Activated naive CD4-positive, alpha-beta T cell treated with anti-CD3 and anti-CD28 coated beads for 36 hours (primary cell): ENCODE measurements around the gene MFF. TPM values are rescaled to one million over a fixed set of nuclear protein-coding genes. Genes with fewer than 3 reads are reported as not detected.
"Not testable (repeated sequence)": the region's sequence is repeated elsewhere in the genome, so short reads cannot be mapped to it uniquely, and the experiment has no call there.

Experiments
- CTCF ChIA-PET: fragments of 350-600 bp; sonication (Branson Sonifier 250); formaldehyde crosslinking; loops from one replicate; lab custom pipeline; 2021; ENCODE audit warnings: antibody characterized with exemption; lab: Charles Lee
- DNase-seq: peaks from one replicate; pipeline ENCODE4 v3.0.0-alpha.2; 2020
- H3K27ac Mint-ChIP-seq: one replicate; pipeline ENCODE4 v1.8.0; 2021; ENCODE audit warnings: mild to moderate bottlenecking, mixed read lengths
- H3K27me3 Mint-ChIP-seq: one replicate; pipeline ENCODE4 v1.8.0; 2021; ENCODE audit warnings: low read depth, mixed read lengths
- H3K36me3 Mint-ChIP-seq: one replicate; pipeline ENCODE4 v1.8.0; 2021; ENCODE audit warnings: low read depth, mixed read lengths
- H3K4me1 Mint-ChIP-seq: one replicate; pipeline ENCODE4 v1.8.0; 2021; ENCODE audit warnings: low read depth, mixed read lengths
- H3K4me3 Mint-ChIP-seq: one replicate; pipeline ENCODE4 v1.8.0; 2021; ENCODE audit warnings: mild to moderate bottlenecking, moderate library complexity, mixed read lengths
- H3K9me3 Mint-ChIP-seq: one replicate; pipeline ENCODE4 v1.8.0; 2021; ENCODE audit warnings: mixed read lengths
- intact Hi-C: fragments of 100-400 bp; cut with micrococcal nuclease; formaldehyde crosslinking; loops from one replicate; pipeline ENCODE4 v1.15.1; 2023
- total RNA-seq, 2 experiments: library from RNA; stranded (reverse); gene quantifications; one replicate each; pipeline ENCODE4 v1.2.3, GENCODE V29; 2021

The MFF gene
- total RNA-seq, 2 experiments from 2014 or later: 82.1 to 82.2 TPM

GRCh38 chr2:227383686-227384085 is 58.6 kb downstream of the MFF start:
- no peak for DNase-seq
- H3K27ac Mint-ChIP-seq: no peak overlapping the region

GRCh38 chr2:227386630-227387029 is 61.6 kb downstream of the MFF start:
- H3K27ac Mint-ChIP-seq: no peak overlapping the region
- H3K9me3 Mint-ChIP-seq: peaks cover 9% of the 10 kb centered on the region
- H3K36me3 Mint-ChIP-seq: peaks cover 3% of the 10 kb centered on the region
- CTCF ChIA-PET: interaction anchor here (0.6 to 2.0 kb wide), 5 partner anchors 10 to 1833 kb away, joined by 3 to 9 read pairs (median 3); no protein-coding TSS in a partner anchor
- no peaks in the 10 kb centered on the region for H3K27me3 Mint-ChIP-seq
- H3K4me1 Mint-ChIP-seq: peaks cover 40% of the 10 kb centered on the region
- no peak overlapping the region for H3K4me3 Mint-ChIP-seq
- no peak for DNase-seq
- intact Hi-C loops: no loop called here

More at GRCh38 chr2:227383686-227384085, 58.6 kb downstream of the MFF start:
- H3K4me3 Mint-ChIP-seq: no peak overlapping the region
- no peaks in the 10 kb centered on the region for H3K27me3 Mint-ChIP-seq
- peaks cover 42% of the 10 kb centered on the region for H3K4me1 Mint-ChIP-seq
- peaks cover 3% of the 10 kb centered on the region for H3K36me3 Mint-ChIP-seq
- intact Hi-C loops: no loop called here
- CTCF ChIA-PET: interaction anchor here (1.3 kb wide), 1 partner anchor 14 kb away, joined by 3 read pairs; no protein-coding TSS in a partner anchor
- H3K9me3 Mint-ChIP-seq: peaks cover 10% of the 10 kb centered on the region

GRCh38 chr2:227387583-227387982 is 62.5 kb downstream of the MFF start, which contains the start of gene SCYGR1:
Gene SCYGR1, minus strand, starts transcription at chr2:227387949. Its CDS starts 0 bp downstream, at chr2:227387949.
- CTCF ChIA-PET, H3K9me3 Mint-ChIP-seq, H3K27me3 Mint-ChIP-seq, H3K27ac Mint-ChIP-seq, H3K36me3 Mint-ChIP-seq, H3K4me3 Mint-ChIP-seq, intact Hi-C loops, DNase-seq: not testable (repeated sequence)
- peaks cover 30% of the 10 kb centered on the region for H3K4me1 Mint-ChIP-seq

GRCh38 chr2:227388537-227389011 is 63.5 kb downstream of the MFF start:
- no peaks in the 10 kb centered on the region for H3K9me3 Mint-ChIP-seq
- peaks cover 23% of the 10 kb centered on the region for H3K4me1 Mint-ChIP-seq
- no peak overlapping the region for H3K4me3 Mint-ChIP-seq
- H3K27me3 Mint-ChIP-seq: no peaks in the 10 kb centered on the region
- intact Hi-C loops: no loop called here
- CTCF ChIA-PET: no interaction called here
- H3K27ac Mint-ChIP-seq: no peak overlapping the region
- no peaks in the 10 kb centered on the region for H3K36me3 Mint-ChIP-seq
- no peak for DNase-seq

GRCh38 chr2:227389231-227389630 is 64.2 kb downstream of the MFF start:
- Mint-ChIP-seq H3K4me3 (no peak overlapping the region), H3K36me3 (no peaks in the 10 kb centered on the region), H3K27ac (no peak overlapping the region), H3K4me1 (peaks cover 20% of the 10 kb centered on the region), H3K9me3 (no peaks in the 10 kb centered on the region), H3K27me3 (no peaks in the 10 kb centered on the region)
- no peak for DNase-seq
- CTCF ChIA-PET: no interaction called here
- intact Hi-C loops: no loop called here

- Mint-ChIP-seq H3K27ac (no peak overlapping the region), H3K27me3 (no peaks in the 10 kb centered on the region), H3K36me3 (no peaks in the 10 kb centered on the region), H3K4me1 (peaks cover 20% of the 10 kb centered on the region), H3K4me3 (no peak overlapping the region), H3K9me3 (no peaks in the 10 kb centered on the region)
- intact Hi-C loops: no loop called here
- CTCF ChIA-PET: no interaction called here
- no peak for DNase-seq
Measured at GRCh38 chr2:227389661-227390060, 64.6 kb downstream of the MFF start.

GRCh38 chr2:227390468-227391256 is 65.6 kb downstream of the MFF start:
- H3K9me3 Mint-ChIP-seq: no peaks in the 10 kb centered on the region
- H3K4me1 Mint-ChIP-seq: peaks cover 13% of the 10 kb centered on the region
- intact Hi-C loops: no loop called here
- DNase-seq: no peak
- no peaks in the 10 kb centered on the region for H3K27me3 Mint-ChIP-seq
- no peaks in the 10 kb centered on the region for H3K36me3 Mint-ChIP-seq
- H3K27ac Mint-ChIP-seq: no peak overlapping the region
- CTCF ChIA-PET: no interaction called here
- H3K4me3 Mint-ChIP-seq: no peak overlapping the region

GRCh38 chr2:227394401-227394800 is 69.3 kb downstream of the MFF start:
- CTCF ChIA-PET: interaction anchor here (1.0 to 1.2 kb wide), 2 partner anchors 11 to 264 kb away, joined by 3 to 4 read pairs; no protein-coding TSS in a partner anchor
- intact Hi-C loops: no loop called here
- H3K27ac Mint-ChIP-seq: no peak overlapping the region

GRCh38 chr2:227395556-227395955 is 70.5 kb downstream of the MFF start:
- Mint-ChIP-seq H3K9me3 (no peaks in the 10 kb centered on the region), H3K27ac (peak overlapping the region; percentile 8), H3K4me1 (peaks cover 6% of the 10 kb centered on the region), H3K27me3 (no peaks in the 10 kb centered on the region), H3K4me3 (no peak overlapping the region), H3K36me3 (no peaks in the 10 kb centered on the region)
- intact Hi-C loops: no loop called here
- no peak for DNase-seq
- CTCF ChIA-PET: interaction anchor here (1.0 to 1.2 kb wide), 2 partner anchors 10 to 263 kb away, joined by 3 to 4 read pairs; no protein-coding TSS in a partner anchor

More at GRCh38 chr2:227394401-227394800, 69.3 kb downstream of the MFF start:
- Mint-ChIP-seq H3K4me1 (peaks cover 6% of the 10 kb centered on the region), H3K27me3 (no peaks in the 10 kb centered on the region), H3K36me3 (no peaks in the 10 kb centered on the region), H3K9me3 (no peaks in the 10 kb centered on the region), H3K4me3 (no peak overlapping the region)
- DNase-seq: no peak

- Mint-ChIP-seq H3K27ac (no peak overlapping the region), H3K4me1 (peaks cover 13% of the 10 kb centered on the region), H3K9me3 (no peaks in the 10 kb centered on the region), H3K27me3 (no peaks in the 10 kb centered on the region), H3K4me3 (no peak overlapping the region), H3K36me3 (no peaks in the 10 kb centered on the region)
- intact Hi-C loops: no loop called here
- DNase-seq: no peak
- CTCF ChIA-PET: interaction anchor here (0.6 to 1.4 kb wide), 4 partner anchors 14 to 248 kb away, joined by 3 read pairs; no protein-coding TSS in a partner anchor
Measured at GRCh38 chr2:227397562-227397961, 72.5 kb downstream of the MFF start.

GRCh38 chr2:227398684-227399670 is 73.9 kb downstream of the MFF start:
- intact Hi-C loops: no loop called here
- CTCF ChIA-PET: interaction anchor here (0.9 to 1.7 kb wide), 3 partner anchors 12 to 82 kb away, joined by 3 read pairs; no protein-coding TSS in a partner anchor
- H3K27ac Mint-ChIP-seq: no peak overlapping the region
- no peak overlapping the region for H3K4me3 Mint-ChIP-seq
- H3K4me1 Mint-ChIP-seq: peaks cover 22% of the 10 kb centered on the region
- H3K9me3 Mint-ChIP-seq: no peaks in the 10 kb centered on the region
- DNase-seq: no peak
- no peaks in the 10 kb centered on the region for H3K27me3 Mint-ChIP-seq
- H3K36me3 Mint-ChIP-seq: no peaks in the 10 kb centered on the region

GRCh38 chr2:227401550-227401949 is 76.5 kb downstream of the MFF start:
- Mint-ChIP-seq H3K4me1 (peaks cover 41% of the 10 kb centered on the region), H3K4me3 (no peak overlapping the region), H3K27ac (no peak overlapping the region), H3K27me3 (no peaks in the 10 kb centered on the region), H3K36me3 (no peaks in the 10 kb centered on the region), H3K9me3 (no peaks in the 10 kb centered on the region)
- CTCF ChIA-PET: interaction anchor here (0.6 to 1.8 kb wide), 7 partner anchors 9 to 364 kb away, joined by 3 to 7 read pairs (median 3); no protein-coding TSS in a partner anchor
- DNase-seq: no peak
- intact Hi-C loops: no loop called here
